Transverse colon (tissue), 4 donors: ENCODE data around the gene DLG2. TPM values are rescaled to one million over a fixed set of nuclear protein-coding genes. Genes with fewer than 3 reads are reported as not detected.

Experiments
- DNase-seq: peaks from one replicate; pipeline ENCODE4 v3.0.0-alpha.2; 2019
- H3K27ac ChIP-seq, 4 donors: fragments of 200-600 bp; sonication (generic); 2 replicates each; pipeline ENCODE4 v1.5.1; 2016 to 2018; ENCODE audit warnings: inconsistent platforms in 4 of 4
- H3K27me3 ChIP-seq: fragments of 200-600 bp; sonication (generic); 2 replicates; pipeline ENCODE4 v1.5.1; 2017; ENCODE audit warnings: inconsistent platforms
- H3K36me3 ChIP-seq, 4 donors: fragments of 200-600 bp; sonication (generic); 2 replicates each; pipeline ENCODE4 v1.5.1; 2017 to 2019; ENCODE audit warnings: inconsistent platforms in 4 of 4
- H3K4me1 ChIP-seq, 4 donors: fragments of 200-600 bp; sonication (generic); 2 replicates each; pipeline ENCODE4 v1.5.1; 2017 to 2020; ENCODE audit warnings: inconsistent platforms in 4 of 4
- H3K4me3 ChIP-seq, 4 donors: fragments of 200-600 bp; sonication (generic); 1 replicate in 1 of 4; 2 replicates in 3 of 4; pipeline versions ENCODE4 v1.5.1 to v1.6.1; 2017 to 2019; ENCODE audit warnings: inconsistent platforms in 4 of 4
- H3K9me3 ChIP-seq, 2 donors: fragments of 200-600 bp; sonication (generic); 2 replicates each; pipeline ENCODE4 v1.5.1; 2017 to 2019; ENCODE audit warnings: inconsistent platforms in 2 of 2
- CTCF ChIP-seq, 5 experiments: fragments of 200-600 bp in 3 of 5; fragments of 450-650 bp in 2 of 5; sonication (generic) in 3 of 5; IDR thresholded peaks; 1 replicate in 2 of 5; 2 replicates in 3 of 5; pipeline ENCODE4 v1.5.1; 2016 to 2017; ENCODE audit warnings: antibody characterized with exemption in 5 of 5, inconsistent platforms in 3 of 5, mild to moderate bottlenecking in 2 of 5, moderate library complexity in 1 of 5
- EP300 ChIP-seq: sonication (generic); formaldehyde crosslinking; IDR thresholded peaks from one replicate; pipeline ENCODE4 v1.6.1; 2017; ENCODE audit warnings: antibody characterized with exemption, low read depth
- POLR2A ChIP-seq: fragments of 450-650 bp; IDR thresholded peaks from one replicate; pipeline ENCODE4 v1.6.1; 2016; ENCODE audit warnings: antibody characterized with exemption, mild to moderate bottlenecking, moderate library complexity
- POLR2AphosphoS5 ChIP-seq, 3 donors: sonication (generic); formaldehyde crosslinking; IDR thresholded peaks; one replicate each; pipeline ENCODE4 v1.6.1; 2016; ENCODE audit warnings: antibody characterized with exemption in 3 of 3
- WGBS, 2 donors: methylation state at CpG; one replicate each; pipeline ENCODE4 v1.1.5; 2018; ENCODE audit warnings: low coverage in 1 of 2; 5-methylcytosine and 5-hydroxymethylcytosine counted together
- in situ Hi-C, 4 donors: fragments of 200-750 bp; cut with MboI; loops; one replicate each; pipeline versions ENCODE4 v1.15.0 to v1.15.1; 2017; ENCODE audit warnings: low sequenced_read_pairs in 3 of 4, low pct_ligation_motif_present in 1 of 4, low pct_unique_long_range_greater_than_20kb in 1 of 4
- intact Hi-C: fragments of 100-400 bp; cut with DNase I; formaldehyde crosslinking; loops from one replicate; pipeline ENCODE4 v1.15.1; 2023; ENCODE audit warnings: low total_unique reads
- total RNA-seq, 4 donors: library from RNA; depleted of rRNA; stranded (reverse); fragments of >200 nt; gene quantifications; one replicate each; pipeline ENCODE4 v1.1.0, GENCODE V29; 2016

Gene DLG2
- total RNA-seq, 4 donors from 2014 or later: 1.9 to 28.3 (median 3.7) TPM

- in situ Hi-C loops (loop anchor here (10.0 to 25.0 kb wide), 5 partner anchors 508 to 1108 kb away; partner anchors contain the start of gene CCDC90B (in 1 of the 4)), intact Hi-C loops (loop anchor here (2.0 kb wide), 1 partner anchor 527 kb away; no protein-coding TSS in a partner anchor)
- TF ChIP-seq CTCF (IDR thresholded peaks at IDR 0.05) (peak; percentile 34 to 61 (median 45)), POLR2A (no peak), EP300 (no peak), POLR2AphosphoS5 (IDR thresholded peaks at IDR 0.05) (no peak)
- no peak for DNase-seq
- WGBS, 2 donors: 18 to 24% methylated on average over 2 of the region's 2 CpGs
- H3K36me3 ChIP-seq: no peaks in the 10 kb centered on the region
- no peak overlapping the region for H3K27ac ChIP-seq
- H3K9me3 ChIP-seq: no peaks in the 10 kb centered on the region
- H3K27me3 ChIP-seq: no peaks in the 10 kb centered on the region
- H3K4me3 ChIP-seq: no peak overlapping the region
- H3K4me1 ChIP-seq: no peaks in the 10 kb centered on the region
Measured at GRCh38 chr11:83819931-83820549, 1807.1 kb downstream of the DLG2 start.

- WGBS, 2 donors: 35 to 48% methylated on average over 2 of the region's 2 CpGs
- no peaks in the 10 kb centered on the region for H3K36me3 ChIP-seq
- intact Hi-C loops: no loop called here
Measured at GRCh38 chr11:83818349-83818748, 1808.8 kb downstream of the DLG2 start.

GRCh38 chr11:83816572-83817187, 1810.5 kb downstream of the DLG2 start:
- Histone ChIP-seq H3K36me3 (no peaks in the 10 kb centered on the region), H3K9me3 (no peaks in the 10 kb centered on the region), H3K27ac (no peak overlapping the region), H3K27me3 (no peaks in the 10 kb centered on the region), H3K4me1 (no peaks in the 10 kb centered on the region), H3K4me3 (no peak overlapping the region)
- intact Hi-C loops (no loop called here), in situ Hi-C loops (loop anchor here (10.0 to 25.0 kb wide), 5 partner anchors 504 to 1104 kb away; partner anchors contain the start of gene CCDC90B (in 1 of the 4))
- TF ChIP-seq POLR2A (no peak), POLR2AphosphoS5 (IDR thresholded peaks at IDR 0.05) (no peak), EP300 (no peak), CTCF (IDR thresholded peaks at IDR 0.05) (peak in 4 of 5 experiments; percentile 26 to 49 (median 48))
- 41 to 48% methylated on average over 2 of the region's 2 CpGs for WGBS, 2 donors
- no peak for DNase-seq

More at GRCh38 chr11:83818349-83818748, 1808.8 kb downstream of the DLG2 start:
- H3K9me3 ChIP-seq: no peaks in the 10 kb centered on the region
- no peak for DNase-seq
- in situ Hi-C loops: loop anchor here (10.0 to 25.0 kb wide), 5 partner anchors 506 to 1106 kb away; partner anchors contain the start of gene CCDC90B (in 1 of the 4)
- no peaks in the 10 kb centered on the region for H3K27me3 ChIP-seq
- H3K4me3 ChIP-seq: no peak overlapping the region
- H3K27ac ChIP-seq: no peak overlapping the region
- TF ChIP-seq EP300: no peak
- TF ChIP-seq POLR2AphosphoS5 (IDR thresholded peaks at IDR 0.05): no peak
- no peak for TF ChIP-seq POLR2A
- no peak for TF ChIP-seq CTCF (IDR thresholded peaks at IDR 0.05)
- H3K4me1 ChIP-seq: no peaks in the 10 kb centered on the region

GRCh38 chr11:83815736-83816135, 1811.4 kb downstream of the DLG2 start:
- no peaks in the 10 kb centered on the region for H3K9me3 ChIP-seq
- WGBS, 2 donors: 50 to 63% methylated on average over 1 of the region's 1 CpG
- no peaks in the 10 kb centered on the region for H3K36me3 ChIP-seq
- in situ Hi-C loops: loop anchor here (10.0 to 25.0 kb wide), 5 partner anchors 503 to 1103 kb away; partner anchors contain the start of gene CCDC90B (in 1 of the 4)
- no peaks in the 10 kb centered on the region for H3K4me1 ChIP-seq
- TF ChIP-seq POLR2A (no peak), EP300 (no peak), POLR2AphosphoS5 (IDR thresholded peaks at IDR 0.05) (no peak), CTCF (IDR thresholded peaks at IDR 0.05) (no peak)
- intact Hi-C loops: no loop called here
- H3K27me3 ChIP-seq: no peaks in the 10 kb centered on the region
- H3K27ac ChIP-seq: no peak overlapping the region
- DNase-seq: no peak
- H3K4me3 ChIP-seq: no peak overlapping the region
